DND-41 (cell line): ENCODE results near the gene HAPLN3.

Source experiments
- ATAC-seq: fragments of 200-7000 bp; cut with Tn5 transposase; 3 replicates; pipeline ENCODE4 v1.9.1; 2021; ENCODE audit warnings: low read depth; ENCODE audit not compliant: insufficient read depth
- DNase-seq: peaks from one replicate; pipeline ENCODE4 v3.0.0-alpha.2; 2020
- H2AFZ ChIP-seq: 2 replicates; pipeline ENCODE4 v1.6.0; 2012; ENCODE audit warnings: low read depth, low read length
- H3K27ac ChIP-seq: 2 replicates; pipeline ENCODE4 v1.5.1; 2012; ENCODE audit warnings: low read length, inconsistent platforms
- H3K27me3 ChIP-seq: fragments of 200-600 bp; sonication (generic); 2 replicates; pipeline ENCODE4 v1.6.0; 2012; ENCODE audit warnings: low read length, mild to moderate bottlenecking, inconsistent platforms; ENCODE audit not compliant: insufficient read depth, poor library complexity
- H3K36me3 ChIP-seq: 2 replicates; pipeline ENCODE4 v1.5.1; 2012; ENCODE audit warnings: low read length, inconsistent platforms; ENCODE audit not compliant: insufficient read depth
- H3K4me1 ChIP-seq: 2 replicates; pipeline ENCODE4 v1.5.1; 2012; ENCODE audit warnings: mild to moderate bottlenecking, low read length; ENCODE audit not compliant: insufficient read depth
- H3K4me2 ChIP-seq: 2 replicates; pipeline ENCODE4 v1.6.0; 2012; ENCODE audit warnings: mild to moderate bottlenecking, moderate library complexity, low read length, inconsistent platforms; ENCODE audit not compliant: insufficient read depth
- H3K4me3 ChIP-seq, 2 experiments: fragments of 200-600 bp in 1 of 2; shearing (Covaris generic) in 1 of 2; 2 replicates each; pipeline ENCODE4 v1.5.1; 2012 to 2016; ENCODE audit warnings: inconsistent platforms in 2 of 2, low read length in 2 of 2, mild to moderate bottlenecking in 2 of 2, low read depth in 1 of 2, moderate library complexity in 1 of 2
- H3K79me2 ChIP-seq: 2 replicates; pipeline ENCODE4 v1.6.0; 2012; ENCODE audit warnings: low read length, inconsistent platforms; ENCODE audit not compliant: insufficient read depth
- H3K9ac ChIP-seq: 2 replicates; pipeline ENCODE4 v1.6.0; 2012; ENCODE audit warnings: low read depth, mild to moderate bottlenecking, inconsistent platforms, low read length, moderate library complexity
- H3K9me3 ChIP-seq: 2 replicates; pipeline ENCODE4 v1.5.1; 2012; ENCODE audit warnings: low read length, moderate library complexity, mild to moderate bottlenecking, inconsistent platforms; ENCODE audit not compliant: insufficient read depth, severe bottlenecking
- H4K20me1 ChIP-seq: 2 replicates; pipeline ENCODE4 v1.6.0; 2012; ENCODE audit warnings: low read length; ENCODE audit not compliant: insufficient read depth
- CTCF ChIP-seq: IDR thresholded peaks from 2 replicates; pipeline ENCODE4 v1.5.1; 2012; ENCODE audit warnings: borderline replicate concordance, low read length, moderate library complexity, mild to moderate bottlenecking; ENCODE audit not compliant: poor library complexity, severe bottlenecking; ENCODE audit errors: extremely low read depth
- EZH2 ChIP-seq: IDR thresholded peaks from 3 replicates; pipeline ENCODE4 v1.6.1; 2012; ENCODE audit warnings: borderline replicate concordance, low read depth, mild to moderate bottlenecking, moderate library complexity, low read length, inconsistent platforms; ENCODE audit not compliant: severe bottlenecking

HAPLN3 gene

GRCh38 chr15:88897142-88897455, 1.8 kb upstream of the HAPLN3 start:
- H3K27ac ChIP-seq: peak overlapping the region; percentile 59
- no peak overlapping the region for H2AFZ ChIP-seq
- H3K36me3 ChIP-seq: peaks cover 38% of the 10 kb centered on the region
- H3K9me3 ChIP-seq: no peaks in the 10 kb centered on the region
- TF ChIP-seq EZH2 (no peak), CTCF (no peak)
- H3K4me2 ChIP-seq: peak overlapping the region; percentile 47; the same call in 1 of the 2 replicates
- peak overlapping the region in 1 of 2 experiments; percentile 26; a peak in 1 of 4 replicates for H3K4me3 ChIP-seq
- DNase-seq (no peak), ATAC-seq (no peak)
- H4K20me1 ChIP-seq: peaks cover 17% of the 10 kb centered on the region
- peaks cover 28% of the 10 kb centered on the region for H3K4me1 ChIP-seq
- no peaks in the 10 kb centered on the region for H3K27me3 ChIP-seq
- no peaks in the 10 kb centered on the region for H3K79me2 ChIP-seq
- H3K9ac ChIP-seq: 0 out of 2 replicates have a peak overlapping the region, but pooled peaks have one; percentile 13

- ATAC-seq (no peak), DNase-seq (no peak)
- Histone ChIP-seq H3K27me3 (no peaks in the 10 kb centered on the region), H3K27ac (peak overlapping the region; percentile 59; the same call in 1 of the 2 replicates), H3K4me3 (0 out of 4 replicates have a peak overlapping the region, but pooled peaks of 1 of the 2 experiments have one; percentile 26), H3K9me3 (no peaks in the 10 kb centered on the region), H3K4me2 (peak overlapping the region; percentile 47; the same call in 1 of the 2 replicates), H3K36me3 (peaks cover 32% of the 10 kb centered on the region), H3K4me1 (peaks cover 28% of the 10 kb centered on the region), H4K20me1 (peaks cover 11% of the 10 kb centered on the region), H3K9ac (0 out of 2 replicates have a peak overlapping the region, but pooled peaks have one; percentile 13), H3K79me2 (no peaks in the 10 kb centered on the region), H2AFZ (no peak overlapping the region)
- TF ChIP-seq EZH2 (no peak), CTCF (no peak)
Measured at GRCh38 chr15:88896333-88897033, 1.1 kb upstream of the HAPLN3 start.

GRCh38 chr15:88894348-88894818, 961 bp downstream of the HAPLN3 start:
- Histone ChIP-seq H3K4me1 (peaks cover 28% of the 10 kb centered on the region), H4K20me1 (peaks cover 10% of the 10 kb centered on the region), H3K79me2 (no peaks in the 10 kb centered on the region), H3K9ac (no peak overlapping the region), H3K27me3 (no peaks in the 10 kb centered on the region), H3K9me3 (no peaks in the 10 kb centered on the region), H3K27ac (no peak overlapping the region), H3K4me3 (no peak overlapping the region), H2AFZ (no peak overlapping the region), H3K36me3 (peaks cover 12% of the 10 kb centered on the region), H3K4me2 (peak overlapping the region; percentile 58; the same call in 1 of the 2 replicates)
- no peak for ATAC-seq
- TF ChIP-seq EZH2 (no peak), CTCF (peak; percentile 36)
- DNase-seq: no peak
